NOMO-1 treated with DMSO at 0.1 percent for 48 hours (cell line): Measurements from ENCODE around the gene CKM.
"Not testable (repeated sequence)": the region's sequence is repeated elsewhere in the genome, so short reads cannot be mapped to it uniquely, and the experiment has no call there.

Experiments
- DNase-seq: peaks from one replicate; lab custom pipeline; 2025; ENCODE audit not compliant: unreplicated experiment; lab: John Stamatoyannopoulos, UW

Gene CKM

DNA sequence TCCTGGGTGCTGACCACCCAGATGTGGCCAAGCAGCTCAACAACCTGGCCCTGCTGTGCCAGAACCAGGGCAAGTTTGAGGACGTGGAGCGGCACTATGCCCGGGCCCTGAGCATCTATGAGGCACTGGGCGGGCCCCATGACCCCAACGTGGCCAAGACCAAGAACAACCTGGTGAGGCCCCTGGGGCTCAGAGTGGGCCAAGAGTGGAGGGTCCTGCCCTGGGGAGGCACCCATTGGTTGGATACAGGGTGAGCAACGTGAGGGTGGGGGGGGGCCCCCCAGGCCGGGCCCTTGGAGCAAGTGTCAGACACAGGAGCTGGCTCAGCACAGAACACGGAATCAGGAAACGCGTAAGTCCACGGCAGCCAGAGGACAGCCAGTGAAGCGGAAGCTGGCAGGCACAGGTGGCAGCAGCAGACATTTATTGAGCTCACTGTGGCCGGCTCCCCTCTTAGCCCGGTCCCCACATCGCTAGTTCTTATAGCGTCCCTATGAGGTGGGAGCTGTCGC is 26.8 kb upstream of the CKM start:
- no peak for DNase-seq

DNA sequence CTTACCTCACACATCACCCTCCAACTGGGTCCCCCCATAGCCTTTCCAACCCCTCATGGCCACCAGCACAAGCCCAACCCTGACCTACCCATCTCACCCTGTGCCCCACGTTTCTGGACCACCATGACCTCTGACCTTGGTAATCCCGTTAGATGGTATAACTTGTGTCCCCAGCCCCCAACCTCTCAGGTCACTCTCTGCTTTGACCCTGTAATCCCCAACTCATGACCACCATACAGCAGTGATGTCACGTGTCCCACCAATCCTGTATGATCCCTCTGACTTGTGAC is 26.4 kb upstream of the CKM start:
- DNase-seq = no peak

DNA sequence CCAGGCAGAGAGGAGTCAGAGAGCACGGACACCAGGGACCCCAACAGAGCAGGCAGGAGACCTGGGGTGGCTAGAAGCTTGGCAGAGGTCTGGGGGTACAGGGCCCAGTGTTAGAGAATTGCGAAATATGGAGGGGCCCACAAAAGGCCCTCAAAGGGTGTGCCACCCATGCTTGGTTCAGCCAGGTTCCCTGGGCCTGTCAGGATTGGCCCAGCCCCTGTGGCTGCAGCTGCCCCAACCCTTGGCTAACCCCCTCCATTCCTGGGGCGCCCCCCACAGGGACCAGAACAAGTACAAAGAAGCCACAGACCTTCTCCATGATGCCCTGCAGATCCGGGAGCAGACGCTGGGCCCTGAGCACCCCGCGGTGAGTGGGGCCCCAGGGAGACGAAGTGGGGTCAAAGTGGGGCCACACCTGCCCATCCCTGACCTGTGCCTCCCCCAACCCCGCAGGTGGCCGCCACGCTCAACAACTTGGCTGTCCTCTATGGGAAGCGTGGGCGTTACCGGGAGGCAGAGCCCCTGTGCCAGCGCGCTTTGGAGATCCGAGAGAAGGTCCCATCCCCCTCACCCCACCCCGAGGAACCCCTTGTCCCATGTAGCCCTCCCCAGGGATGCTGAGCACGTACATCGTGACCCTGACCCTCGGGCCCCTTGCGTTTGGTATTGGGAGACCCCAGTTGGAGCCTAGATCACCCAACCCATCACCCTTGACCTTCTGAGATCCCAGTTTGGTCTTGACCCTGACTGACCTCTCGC is 25.9 kb upstream of the CKM start:
- DNase-seq = no peak

DNA sequence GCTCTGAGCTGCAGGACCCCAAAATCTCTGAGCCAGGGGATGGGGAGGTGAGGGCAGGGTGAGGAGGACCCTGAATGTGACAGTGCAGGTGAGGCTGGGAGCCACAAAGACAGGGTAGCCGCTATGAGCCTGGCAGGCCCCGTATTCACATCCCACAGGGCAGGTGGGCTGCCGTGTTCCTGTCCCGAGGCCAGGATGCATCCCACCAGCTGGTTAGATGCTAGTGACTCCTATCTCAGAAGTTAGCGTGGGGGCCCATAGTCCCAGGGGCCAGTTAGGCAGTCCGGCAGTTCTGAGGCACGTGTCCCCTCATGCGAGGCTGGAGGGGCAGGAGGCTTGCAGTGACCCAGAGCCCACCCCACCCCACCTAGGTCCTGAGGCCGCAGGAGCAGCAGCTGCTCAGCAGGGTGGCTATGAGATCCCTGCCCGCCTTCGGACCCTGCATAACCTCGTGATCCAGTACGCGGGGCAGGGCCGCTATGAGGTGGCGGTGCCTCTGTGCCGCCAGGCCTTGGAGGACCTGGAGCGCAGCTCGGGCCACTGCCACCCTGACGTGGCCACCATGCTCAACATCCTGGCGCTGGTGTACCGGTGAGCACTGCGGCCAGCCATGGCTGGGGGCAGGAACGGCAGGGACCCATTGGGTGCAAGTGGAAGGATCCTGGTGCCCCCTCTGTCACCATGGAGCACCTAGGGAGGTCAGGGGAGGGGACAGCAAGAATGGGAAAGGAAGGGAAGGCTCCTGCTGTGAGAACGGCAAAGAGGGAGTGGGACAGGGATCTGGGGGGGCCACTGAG is 25.1 kb upstream of the CKM start:
- no peak for DNase-seq

DNA sequence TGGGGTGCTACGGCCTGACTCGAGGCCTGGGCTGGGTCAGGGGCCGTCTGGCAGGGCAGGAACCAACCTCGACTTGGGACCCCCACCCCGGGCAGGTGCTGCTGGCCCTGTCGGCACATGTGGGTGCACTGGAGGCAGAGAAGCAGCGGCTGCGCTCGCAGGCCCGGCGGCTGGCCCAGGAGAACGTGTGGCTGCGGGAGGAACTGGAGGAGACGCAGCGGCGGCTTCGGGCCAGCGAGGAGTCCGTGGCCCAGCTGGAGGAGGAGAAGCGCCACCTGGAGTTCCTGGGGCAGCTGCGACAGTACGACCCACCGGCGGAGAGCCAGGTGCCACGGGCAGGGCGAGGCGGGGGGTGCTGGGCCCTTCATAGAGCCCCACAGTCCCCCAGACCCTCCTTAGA is 23.8 kb upstream of the CKM start:
- no peak for DNase-seq

DNA sequence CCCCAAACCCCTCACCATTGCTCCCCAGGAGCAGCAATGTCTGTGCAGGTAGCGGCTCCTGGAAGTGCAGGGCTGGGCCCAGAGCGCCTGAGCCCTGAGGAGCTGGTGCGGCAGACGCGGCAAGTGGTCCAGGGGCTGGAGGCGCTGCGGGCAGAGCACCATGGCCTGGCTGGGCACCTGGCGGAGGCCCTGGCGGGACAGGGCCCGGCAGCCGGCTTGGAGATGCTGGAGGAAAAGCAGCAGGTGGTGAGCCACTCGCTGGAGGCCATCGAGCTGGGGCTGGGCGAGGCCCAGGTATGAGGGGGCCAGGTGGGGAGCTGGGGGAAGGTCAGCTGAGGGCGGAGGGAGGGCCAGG is 22.8 kb upstream of the CKM start:
- no peak for DNase-seq

DNA sequence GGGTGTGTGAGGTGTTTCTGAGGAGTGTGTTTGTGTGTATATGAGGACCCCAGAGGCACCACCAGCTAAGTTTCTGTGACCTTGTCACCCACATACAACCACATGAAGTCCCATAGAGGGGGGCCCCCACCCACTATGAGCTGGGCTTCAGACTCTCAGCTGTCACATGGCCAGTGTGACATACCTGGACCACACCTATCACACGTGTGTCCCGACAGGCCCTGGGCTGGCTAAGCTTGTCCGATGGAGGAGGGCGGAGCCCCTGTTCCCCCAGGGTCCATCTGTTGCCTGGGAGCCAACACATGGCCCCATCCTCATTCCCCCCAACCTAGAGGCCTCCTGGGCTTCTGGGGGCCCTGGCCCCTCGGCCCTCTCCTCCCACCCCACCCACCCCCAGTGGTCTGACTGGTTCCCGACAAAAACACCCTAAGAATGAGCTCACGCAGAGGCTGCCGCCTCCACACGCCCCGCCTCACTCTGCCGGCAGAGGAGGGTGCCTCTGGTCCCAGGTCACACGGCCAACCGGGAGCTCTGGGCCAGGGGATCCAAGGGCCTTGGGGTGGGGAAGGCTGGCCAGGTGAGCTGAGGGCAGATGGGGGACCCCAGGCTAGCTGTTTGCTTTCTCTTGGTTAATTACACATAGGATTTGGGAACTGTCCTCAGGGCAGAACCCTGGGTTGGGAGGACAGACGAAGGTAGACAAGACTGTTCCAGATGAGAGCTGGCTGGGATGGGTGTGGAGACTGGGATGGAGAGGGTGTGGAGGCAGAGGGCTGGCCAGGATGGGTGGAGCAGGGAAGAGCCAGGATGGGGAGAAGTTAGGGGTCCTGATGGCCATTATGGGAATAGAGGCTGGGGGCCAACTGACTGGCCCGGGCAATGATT is 22.2 kb upstream of the CKM start:
- no peak for DNase-seq

DNA sequence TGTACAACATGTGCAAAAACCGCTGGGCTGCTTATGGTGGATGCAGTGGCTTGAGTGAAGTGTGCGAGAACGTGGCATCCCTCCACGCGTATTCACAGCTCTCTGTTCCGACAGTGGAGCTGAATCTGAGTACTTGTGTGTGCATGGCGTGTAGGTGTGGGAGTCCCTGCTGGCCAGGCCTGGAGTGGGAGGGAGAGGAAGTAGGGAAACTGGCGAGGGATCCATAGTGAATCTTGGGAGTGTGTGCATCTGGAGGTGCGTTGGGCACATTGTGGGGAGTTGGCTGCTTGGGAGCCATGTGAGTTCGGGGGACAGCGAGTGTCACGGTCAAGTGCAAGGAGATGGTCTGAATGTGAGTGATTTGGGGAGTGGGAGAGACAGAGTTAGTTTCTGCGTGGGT is 20.2 kb upstream of the CKM start:
- DNase-seq = no peak

DNA sequence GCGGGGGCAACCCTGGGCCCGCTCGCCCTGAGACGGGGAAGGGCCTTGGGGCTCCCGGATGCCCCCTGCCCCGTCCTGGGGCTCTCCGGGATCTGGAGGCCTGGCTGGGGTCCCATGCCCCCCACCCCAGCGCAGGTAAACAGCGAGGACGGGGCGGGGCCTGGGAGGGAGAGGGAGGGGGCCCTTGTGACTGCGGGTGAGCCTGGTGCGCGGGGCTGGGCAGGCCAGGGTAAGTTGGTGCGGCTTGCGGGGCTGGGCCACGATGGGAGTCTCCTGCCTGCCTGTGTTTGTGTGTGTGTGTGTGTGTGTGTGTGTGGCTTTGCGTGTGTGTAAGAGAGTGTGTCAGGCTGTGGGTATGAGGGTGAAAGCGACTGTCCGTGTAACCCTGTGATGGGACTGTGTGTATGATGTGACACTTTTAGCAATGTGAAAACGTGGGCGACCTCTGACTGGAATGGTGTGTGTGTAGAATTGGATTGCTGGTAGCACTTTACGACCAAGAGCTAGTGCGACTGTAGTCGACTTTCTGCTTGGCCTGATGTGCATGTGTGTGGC is 18.3 kb upstream of the CKM start:
- no peak for DNase-seq

DNA sequence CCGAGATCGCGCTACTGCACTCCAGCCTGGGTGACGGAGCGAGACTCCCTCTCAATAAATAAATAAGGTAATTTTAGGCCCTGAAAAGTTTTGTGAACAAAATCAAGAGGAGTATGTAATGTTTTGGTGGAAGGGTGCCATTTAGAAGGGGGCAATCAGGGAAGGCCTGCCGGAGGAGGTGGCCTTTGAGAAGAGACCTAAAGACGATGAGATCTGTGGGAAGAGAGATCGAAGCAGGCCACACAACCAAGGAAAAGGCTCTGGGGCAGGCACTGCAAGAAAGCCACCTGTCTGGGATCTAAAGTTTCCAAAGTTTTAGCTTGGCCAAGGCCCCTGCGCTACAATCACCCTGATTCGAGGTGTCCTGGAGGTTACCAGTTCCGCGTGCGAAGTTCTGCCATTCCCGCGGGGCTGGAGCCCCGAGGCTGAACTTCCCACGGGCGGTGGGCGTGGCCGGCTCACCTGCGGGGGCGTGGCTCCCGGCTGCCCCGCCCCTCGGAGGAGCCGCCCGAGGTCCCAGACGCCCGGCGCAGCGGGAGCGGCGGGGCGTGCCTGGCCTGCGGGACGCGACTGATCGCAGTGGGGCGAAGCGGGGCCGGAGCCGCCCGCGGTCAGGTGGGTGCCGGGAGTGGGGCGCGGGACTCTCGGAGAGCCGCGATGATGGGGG is 17.7 kb upstream of the CKM start, which contains the start of gene KLC3:
Gene KLC3, plus strand, starts transcription at position 519 of the 667 bp plus-strand sequence. CDS start 4,792 bp downstream, outside the sequence.
- DNase-seq = no peak

DNA sequence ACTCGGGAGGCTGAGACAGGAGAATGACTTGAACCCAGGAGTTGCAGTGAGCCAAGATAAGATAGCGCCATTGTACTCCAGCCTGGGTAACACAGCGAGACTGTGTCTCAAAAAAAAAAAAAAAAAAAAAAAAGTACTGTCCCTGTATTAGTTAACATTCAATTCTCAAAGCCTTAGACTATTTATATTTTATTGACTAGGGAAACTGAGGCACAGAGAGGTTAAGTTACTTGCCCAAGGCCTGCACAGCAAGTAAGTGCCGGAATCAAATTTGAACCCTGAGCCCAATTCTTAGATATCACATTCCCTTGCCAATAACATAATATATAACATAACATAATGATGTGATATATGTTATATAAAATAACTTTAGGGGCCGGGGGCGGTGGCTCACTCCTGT is 17.0 kb upstream of the CKM start:
- DNase-seq = no peak

DNA sequence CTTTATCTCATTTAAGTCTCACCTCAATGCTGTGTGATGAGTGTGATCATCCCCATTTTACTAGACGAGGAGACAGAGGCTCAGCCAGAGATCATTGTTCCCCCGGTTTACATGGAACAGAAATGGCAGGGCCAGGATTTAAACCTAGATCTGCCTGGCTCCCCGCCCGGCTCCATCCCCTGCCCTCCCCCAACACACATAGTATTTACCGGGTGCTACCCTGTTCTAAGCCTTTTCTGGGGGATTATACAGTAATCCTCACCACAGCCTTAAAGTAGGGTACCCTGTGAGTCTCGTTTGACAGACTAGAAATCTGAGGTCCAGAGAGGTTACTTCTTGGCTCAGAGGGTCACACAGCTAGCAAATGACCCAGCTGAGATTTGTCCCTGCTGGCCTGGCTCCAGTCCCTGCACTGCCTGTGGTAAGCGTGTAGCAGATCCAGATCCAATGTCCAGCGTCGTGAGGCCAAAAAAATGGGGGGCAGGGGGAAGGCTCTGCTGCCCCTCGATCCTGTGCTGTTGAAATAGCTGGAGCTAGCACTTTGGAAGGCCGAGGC is 14.1 kb upstream of the CKM start:
- DNase-seq = no peak

DNA sequence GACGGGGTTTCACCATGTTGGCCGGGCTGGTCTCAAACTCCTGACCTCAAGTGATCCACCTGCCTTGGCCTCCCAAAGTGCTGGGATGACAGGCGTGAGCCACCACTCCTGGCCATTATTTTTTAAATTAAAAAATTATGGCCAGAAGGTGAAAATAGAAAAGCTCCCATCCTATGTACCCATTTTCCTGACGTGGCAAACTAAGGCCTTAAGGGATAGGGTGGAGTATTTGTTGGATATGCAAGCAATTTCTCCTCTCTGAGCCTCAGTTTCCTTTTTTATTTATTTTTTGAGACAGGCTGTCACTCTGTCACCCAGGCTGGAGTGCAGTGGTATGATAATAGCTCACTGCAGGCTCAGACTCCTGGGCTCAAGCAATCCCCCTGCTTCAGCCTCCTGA is 12.2 kb upstream of the CKM start:
- not testable (repeated sequence) for DNase-seq

DNA sequence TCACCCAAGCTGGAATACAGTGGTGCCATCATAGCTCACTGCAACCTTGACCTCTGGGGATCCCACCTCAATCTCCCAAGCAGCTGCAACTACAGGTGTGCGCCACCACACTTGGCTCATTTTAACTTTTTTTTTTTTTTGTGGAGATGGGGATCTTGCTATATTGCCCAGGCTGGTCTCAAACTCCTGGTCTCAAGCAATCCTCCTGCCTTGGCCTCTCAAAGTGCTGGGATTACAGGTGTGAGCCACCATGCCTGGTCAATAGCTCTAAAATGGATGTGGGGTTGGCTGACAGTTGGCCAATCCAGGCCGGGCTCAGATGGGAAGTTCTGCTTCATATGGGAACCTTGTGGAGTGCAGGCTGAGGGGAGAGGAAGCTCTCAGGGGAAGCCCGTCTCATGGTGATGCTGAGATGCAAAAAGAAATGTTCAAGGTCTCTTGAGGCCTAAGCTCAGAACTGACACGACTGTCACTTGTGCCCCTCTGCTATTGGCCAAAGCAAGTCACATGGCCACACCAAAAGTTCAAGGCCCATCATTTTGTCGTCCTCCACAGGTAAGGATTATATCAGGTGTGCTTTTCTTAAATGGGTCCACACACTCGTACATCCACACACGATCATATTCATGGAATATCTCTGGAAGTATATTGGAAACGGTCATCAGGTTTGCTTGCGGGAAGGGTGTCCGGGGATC is 11.1 kb upstream of the CKM start:
- DNase-seq = no peak

DNA sequence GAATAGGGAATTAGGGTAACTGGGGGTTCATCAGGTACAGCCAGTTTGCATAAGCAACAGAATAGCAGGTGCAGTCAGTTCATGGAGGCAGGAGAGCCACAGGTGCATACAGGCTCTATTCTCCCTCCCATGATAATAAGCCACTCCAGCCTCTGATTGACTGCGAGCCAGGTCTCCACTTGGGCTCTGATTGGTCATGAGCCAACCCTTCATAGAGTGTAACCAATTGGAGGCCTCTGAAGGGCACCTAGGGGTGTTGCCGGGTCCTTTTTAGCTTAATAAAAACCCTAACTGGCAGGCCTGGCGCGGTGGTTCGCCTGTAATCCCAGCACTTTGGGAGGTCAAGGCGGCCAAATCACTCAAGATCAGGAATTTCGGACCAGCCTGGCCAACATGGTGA is 8.7 kb upstream of the CKM start:
- DNase-seq = no peak

DNA sequence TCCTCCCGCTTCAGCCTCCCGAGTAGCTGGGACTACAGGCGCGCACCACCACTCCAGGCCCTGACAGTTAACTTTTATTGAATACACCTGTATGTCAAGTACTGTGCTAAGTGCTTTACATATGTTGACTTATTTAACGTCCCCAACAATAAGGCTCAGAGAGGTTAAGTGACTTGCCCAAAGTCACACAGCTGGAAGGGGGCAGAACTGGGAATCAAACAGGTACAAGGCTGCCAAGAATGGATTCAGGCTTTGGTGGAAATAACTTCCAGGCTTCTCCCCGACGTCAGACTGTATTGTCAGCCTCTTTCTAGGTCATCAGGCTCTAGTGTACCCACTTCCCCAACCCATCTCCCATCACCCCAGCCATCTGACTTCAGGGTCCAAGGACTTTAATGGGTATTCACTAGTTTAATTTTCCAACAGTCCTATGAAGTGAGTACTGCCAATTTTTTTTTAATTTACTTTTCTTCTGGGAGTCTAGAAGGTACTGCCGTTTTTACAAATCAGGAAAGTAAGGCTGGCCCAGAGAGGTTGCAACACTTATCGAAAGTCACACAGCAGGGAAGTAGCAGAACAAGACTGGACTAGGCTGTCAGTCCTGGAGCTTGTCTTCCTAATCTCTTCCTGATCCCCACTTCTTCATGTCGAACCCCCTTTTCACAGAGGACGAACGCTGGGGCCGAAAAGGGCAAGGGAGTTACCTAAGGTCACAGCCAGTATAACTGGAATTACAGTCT is 4.9 kb upstream of the CKM start:
- DNase-seq = no peak

DNA sequence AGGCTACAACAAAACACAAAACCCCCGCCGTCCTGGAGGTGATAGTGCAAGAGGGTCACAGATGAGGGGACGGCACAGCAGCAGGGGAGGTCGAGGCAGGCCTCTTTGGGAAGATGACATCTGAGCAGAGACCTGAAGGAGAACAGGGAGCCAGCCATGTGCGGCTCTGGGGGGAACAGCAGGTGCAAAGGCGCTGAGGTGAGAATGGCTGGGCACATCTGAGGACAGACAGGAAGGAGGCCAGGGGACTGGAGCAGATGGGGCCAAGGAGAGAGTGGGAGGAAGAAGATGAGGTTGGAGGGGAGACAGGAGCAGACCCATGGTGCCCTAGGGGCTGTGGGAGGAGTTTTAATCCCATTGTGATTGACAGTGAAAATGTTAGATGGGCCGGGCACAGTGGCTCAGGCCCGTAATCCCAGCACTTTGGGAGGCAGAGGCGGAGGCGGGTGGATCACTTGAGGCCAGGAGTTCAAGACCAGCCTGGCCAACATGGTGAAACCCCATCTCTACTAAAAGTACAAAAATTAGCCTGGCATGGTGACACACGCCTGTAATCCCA is 1.8 kb upstream of the CKM start:
- no peak for DNase-seq

DNA sequence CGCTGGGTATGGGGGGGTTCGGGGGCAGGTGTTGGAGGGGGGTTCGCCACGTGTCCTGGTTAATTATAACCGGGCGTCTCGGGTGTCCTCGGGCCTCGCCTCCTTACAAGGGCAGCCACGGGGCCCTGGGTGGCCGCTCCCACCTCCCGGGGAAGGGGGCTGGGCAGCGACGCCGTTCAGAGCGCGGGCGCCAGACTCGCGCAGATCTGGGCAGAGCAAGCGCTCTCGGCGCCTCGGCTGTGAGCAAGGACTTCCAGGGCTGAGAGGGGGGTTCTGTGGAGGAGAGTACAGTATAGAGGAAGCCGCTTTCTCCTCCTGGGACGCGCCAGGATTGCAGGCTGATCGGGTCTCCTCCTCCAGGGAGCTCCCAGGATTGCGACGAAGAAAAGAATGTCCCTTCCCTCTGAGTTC is 1.0 kb upstream of the CKM start:
- no peak for DNase-seq

DNA sequence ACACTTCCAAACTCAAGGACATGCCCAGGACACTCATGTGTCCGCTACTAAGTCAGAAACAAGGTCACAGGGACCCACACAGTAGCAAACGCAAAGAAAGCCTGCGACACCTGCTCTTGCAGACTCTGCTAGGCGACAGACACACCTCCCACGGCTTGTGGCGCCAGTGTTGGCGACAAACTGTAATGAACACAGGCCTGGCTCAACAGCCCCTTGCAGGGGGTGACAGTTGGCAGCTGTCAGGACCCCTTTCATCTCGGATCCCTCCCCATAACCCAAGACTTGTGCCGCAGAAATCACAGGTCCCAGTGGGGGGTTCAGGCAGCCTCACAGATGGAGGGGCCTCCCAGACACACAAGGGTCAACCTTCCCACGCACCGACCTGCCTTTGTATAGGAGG is 364 bp downstream of the CKM start:
- no peak for DNase-seq
